Kidney epithelial cell (primary cell): ENCODE data around the gene TWIST2. TPM values are rescaled to one million over a fixed set of nuclear protein-coding genes. Genes with fewer than 3 reads are reported as not detected.

Source experiments
- DNase-seq: peaks from one replicate; pipeline ENCODE4 v3.0.0-alpha.2; 2010; ENCODE audit warnings: low read depth
- H3K27me3 ChIP-seq: 2 replicates; pipeline ENCODE4 v1.6.0; 2011; ENCODE audit warnings: low read length; ENCODE audit not compliant: control insufficient read depth, insufficient read depth
- H3K36me3 ChIP-seq: 2 replicates; pipeline ENCODE4 v1.5.1; 2011; ENCODE audit warnings: low read length; ENCODE audit not compliant: control insufficient read depth, insufficient read depth
- H3K4me3 ChIP-seq: 2 replicates; pipeline ENCODE4 v1.5.1; 2011; ENCODE audit warnings: low read depth, mild to moderate bottlenecking, control low read depth, low read length
- total RNA-seq: library from RNA; depleted of rRNA; stranded (reverse); fragments of >200 nt; gene quantifications from 2 replicates; pipeline ENCODE4 v1.2.3, GENCODE V29; 2015
- TF ChIP-seq, protein P1 (sequence below): IDR thresholded peaks from 2 replicates; pipeline ENCODE4 v1.5.1; 2011; ENCODE audit warnings: mild to moderate bottlenecking, moderate library complexity, low read length, control low read depth, inconsistent platforms; ENCODE audit not compliant: insufficient read depth, poor library complexity, severe bottlenecking

Gene TWIST2
- total RNA-seq, 1 donor from 2014 or later, result 1.8 TPM

DNA sequence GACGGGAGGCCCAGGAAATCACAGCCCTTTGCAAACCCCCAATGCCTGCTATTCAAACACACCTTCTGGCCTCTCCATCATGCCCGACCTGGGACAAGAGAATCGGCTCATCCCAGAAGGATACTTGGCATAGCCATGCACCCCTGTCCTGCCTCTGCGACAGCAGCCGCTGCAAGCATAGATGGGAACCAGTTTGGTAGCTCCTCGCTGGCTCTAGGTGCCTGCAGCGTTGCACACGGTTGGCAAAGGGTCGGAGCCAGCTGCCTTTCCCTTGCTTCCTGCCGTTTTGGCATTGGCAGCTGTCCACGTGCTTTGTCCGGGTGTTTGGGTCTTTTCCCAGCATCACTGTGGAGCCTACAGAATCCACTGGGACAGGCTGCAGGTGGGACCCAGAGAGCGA lies 76.9 kb downstream of the TWIST2 start:
- TF ChIP-seq, protein P1, sequence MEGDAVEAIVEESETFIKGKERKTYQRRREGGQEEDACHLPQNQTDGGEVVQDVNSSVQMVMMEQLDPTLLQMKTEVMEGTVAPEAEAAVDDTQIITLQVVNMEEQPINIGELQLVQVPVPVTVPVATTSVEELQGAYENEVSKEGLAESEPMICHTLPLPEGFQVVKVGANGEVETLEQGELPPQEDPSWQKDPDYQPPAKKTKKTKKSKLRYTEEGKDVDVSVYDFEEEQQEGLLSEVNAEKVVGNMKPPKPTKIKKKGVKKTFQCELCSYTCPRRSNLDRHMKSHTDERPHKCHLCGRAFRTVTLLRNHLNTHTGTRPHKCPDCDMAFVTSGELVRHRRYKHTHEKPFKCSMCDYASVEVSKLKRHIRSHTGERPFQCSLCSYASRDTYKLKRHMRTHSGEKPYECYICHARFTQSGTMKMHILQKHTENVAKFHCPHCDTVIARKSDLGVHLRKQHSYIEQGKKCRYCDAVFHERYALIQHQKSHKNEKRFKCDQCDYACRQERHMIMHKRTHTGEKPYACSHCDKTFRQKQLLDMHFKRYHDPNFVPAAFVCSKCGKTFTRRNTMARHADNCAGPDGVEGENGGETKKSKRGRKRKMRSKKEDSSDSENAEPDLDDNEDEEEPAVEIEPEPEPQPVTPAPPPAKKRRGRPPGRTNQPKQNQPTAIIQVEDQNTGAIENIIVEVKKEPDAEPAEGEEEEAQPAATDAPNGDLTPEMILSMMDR, result no peak
- no peaks in the 10 kb centered on the region for H3K36me3 ChIP-seq
- no peaks in the 10 kb centered on the region for H3K27me3 ChIP-seq
- H3K4me3 ChIP-seq, result no peak overlapping the region
- no peak for DNase-seq

DNA sequence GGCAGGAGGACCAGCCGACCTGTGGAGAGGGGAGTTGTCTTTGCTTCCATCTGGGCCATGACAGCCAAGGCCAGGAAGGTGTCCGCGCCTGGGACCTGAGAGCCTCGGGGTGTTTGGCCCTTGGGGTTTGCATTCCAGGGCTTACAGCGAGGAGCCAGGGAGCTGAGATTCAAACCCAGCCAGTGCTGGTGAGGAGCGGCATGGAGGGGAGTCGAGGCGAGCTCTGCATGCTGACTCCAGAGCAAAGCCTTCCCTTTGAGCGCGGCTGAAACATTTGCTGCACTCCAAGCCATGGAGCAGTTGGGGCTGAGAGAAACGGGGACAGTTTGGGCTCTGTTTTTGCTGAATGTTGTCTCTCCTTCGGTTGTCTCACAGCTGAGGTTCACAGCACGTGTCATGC lies 77.4 kb downstream of the TWIST2 start:
- TF ChIP-seq, protein P1, result no peak
- H3K27me3 ChIP-seq, result no peaks in the 10 kb centered on the region

GRCh38 chr2:238925816-238926521 lies 78.1 kb downstream of the TWIST2 start:
- TF ChIP-seq, protein P1, result no peak
- Histone ChIP-seq H3K4me3 (no peak overlapping the region), H3K27me3 (no peaks in the 10 kb centered on the region), H3K36me3 (no peaks in the 10 kb centered on the region)
- DNase-seq, result no peak

More for the DNA sequence above, 77.4 kb downstream of the TWIST2 start:
- DNase-seq, result no peak
- H3K36me3 ChIP-seq, result no peaks in the 10 kb centered on the region
- H3K4me3 ChIP-seq, result no peak overlapping the region

- no peaks in the 10 kb centered on the region for H3K27me3 ChIP-seq
- no peak overlapping the region for H3K4me3 ChIP-seq
- TF ChIP-seq, protein P1, result no peak
- no peaks in the 10 kb centered on the region for H3K36me3 ChIP-seq
- no peak for DNase-seq
These were observed 79.1 kb downstream of the TWIST2 start for GRCh38 chr2:238926761-238927611.

DNA sequence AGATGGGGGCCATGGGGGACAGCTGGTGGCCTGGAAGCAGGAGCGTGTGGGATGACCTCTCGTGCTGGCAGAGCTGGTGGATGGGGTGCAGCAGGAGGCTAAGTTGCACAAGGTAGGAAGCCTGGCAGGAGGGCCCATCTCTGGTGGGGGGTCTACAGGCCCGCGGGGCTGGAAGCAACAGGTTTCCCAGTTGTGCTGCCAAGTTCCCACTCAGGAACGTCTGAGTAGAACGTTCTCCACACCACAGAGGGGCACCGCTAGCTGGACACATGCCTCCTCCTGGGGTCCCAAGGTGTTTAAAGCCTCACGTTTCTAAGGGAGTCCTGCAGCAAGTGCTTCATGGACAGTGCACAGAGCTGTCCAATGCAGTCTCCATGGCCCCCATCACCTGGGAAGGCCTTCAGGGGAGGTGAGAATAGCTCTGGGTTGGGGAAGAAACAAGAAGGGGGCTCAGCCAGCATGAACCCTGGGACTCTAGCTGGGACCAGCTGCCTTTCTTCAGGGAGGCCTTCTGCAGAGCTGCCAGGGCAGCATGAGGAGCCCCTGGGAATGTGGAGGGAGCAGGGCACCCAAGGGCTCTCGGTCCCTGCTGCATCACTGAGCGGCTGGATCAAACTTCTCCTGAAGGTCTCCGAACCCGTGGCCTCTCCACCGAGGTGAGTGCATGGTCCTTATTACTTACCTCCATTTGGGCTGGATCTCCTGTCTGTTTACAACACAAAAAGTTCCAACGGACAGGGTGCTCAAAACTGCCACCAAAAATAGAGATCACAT lies 80.0 kb downstream of the TWIST2 start:
- TF ChIP-seq, protein P1, result no peak
- Histone ChIP-seq H3K36me3 (no peaks in the 10 kb centered on the region), H3K27me3 (no peaks in the 10 kb centered on the region), H3K4me3 (no peak overlapping the region)
- no peak for DNase-seq
